Lower leg skin (tissue), 3 donors: Measurements from ENCODE around the gene RARRES1.

Experiments used
- POLR2A ChIP-seq, 2 donors: fragments of 450-650 bp; IDR thresholded peaks; one replicate each; pipeline ENCODE4 v1.6.1; 2016 to 2017; ENCODE audit warnings: antibody characterized with exemption in 2 of 2, mild to moderate bottlenecking in 1 of 2, moderate library complexity in 1 of 2
- TF ChIP-seq, protein P1 (sequence below), 3 donors: fragments of 450-650 bp; IDR thresholded peaks; one replicate each; pipeline ENCODE4 v1.5.1; 2016; ENCODE audit warnings: antibody characterized with exemption in 3 of 3, mild to moderate bottlenecking in 3 of 3, moderate library complexity in 2 of 3

DNA sequence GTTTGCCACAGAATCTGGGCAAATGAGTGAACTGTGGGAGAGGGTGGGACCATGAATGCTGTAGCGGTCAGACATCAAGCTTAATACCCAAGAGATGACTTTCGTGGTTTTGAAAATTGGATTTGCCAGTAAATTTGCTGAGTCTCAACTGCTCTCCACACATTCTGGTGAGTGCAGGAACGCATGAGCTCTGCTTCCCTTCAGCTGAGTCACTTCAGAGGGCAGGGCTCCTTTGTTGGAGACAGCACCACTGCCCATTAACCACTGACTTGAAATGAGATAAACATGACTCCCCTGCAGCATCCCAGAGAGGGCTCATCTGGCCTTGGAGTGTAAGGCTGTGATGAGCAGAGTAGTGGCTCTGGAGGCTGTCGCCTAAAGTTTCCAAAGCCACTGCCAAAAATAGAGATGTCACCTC is 22.6 kb downstream of the RARRES1 start:
- no peak for TF ChIP-seq POLR2A (IDR thresholded peaks at IDR 0.05)
- TF ChIP-seq, protein P1, sequence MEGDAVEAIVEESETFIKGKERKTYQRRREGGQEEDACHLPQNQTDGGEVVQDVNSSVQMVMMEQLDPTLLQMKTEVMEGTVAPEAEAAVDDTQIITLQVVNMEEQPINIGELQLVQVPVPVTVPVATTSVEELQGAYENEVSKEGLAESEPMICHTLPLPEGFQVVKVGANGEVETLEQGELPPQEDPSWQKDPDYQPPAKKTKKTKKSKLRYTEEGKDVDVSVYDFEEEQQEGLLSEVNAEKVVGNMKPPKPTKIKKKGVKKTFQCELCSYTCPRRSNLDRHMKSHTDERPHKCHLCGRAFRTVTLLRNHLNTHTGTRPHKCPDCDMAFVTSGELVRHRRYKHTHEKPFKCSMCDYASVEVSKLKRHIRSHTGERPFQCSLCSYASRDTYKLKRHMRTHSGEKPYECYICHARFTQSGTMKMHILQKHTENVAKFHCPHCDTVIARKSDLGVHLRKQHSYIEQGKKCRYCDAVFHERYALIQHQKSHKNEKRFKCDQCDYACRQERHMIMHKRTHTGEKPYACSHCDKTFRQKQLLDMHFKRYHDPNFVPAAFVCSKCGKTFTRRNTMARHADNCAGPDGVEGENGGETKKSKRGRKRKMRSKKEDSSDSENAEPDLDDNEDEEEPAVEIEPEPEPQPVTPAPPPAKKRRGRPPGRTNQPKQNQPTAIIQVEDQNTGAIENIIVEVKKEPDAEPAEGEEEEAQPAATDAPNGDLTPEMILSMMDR (IDR thresholded peaks at IDR 0.05): no peak
